H9 (cell line): ENCODE results near the gene LAMA3. TPM values are rescaled to one million over a fixed set of nuclear protein-coding genes. Genes with fewer than 3 reads are reported as not detected.

Experiments
- DNase-seq: peaks from one replicate; pipeline ENCODE4 v3.0.0-alpha.2; 2017
- H2AFZ ChIP-seq: one replicate; pipeline ENCODE4 v1.6.1; 2013; ENCODE audit warnings: mild to moderate bottlenecking, low read length, control low read depth, moderate library complexity
- H2AK5ac ChIP-seq: 2 replicates; pipeline ENCODE4 v1.6.1; 2013; ENCODE audit warnings: low read length, control low read depth, mixed read lengths; ENCODE audit not compliant: insufficient read length
- H2BK120ac ChIP-seq: one replicate; pipeline ENCODE4 v1.6.1; 2013; ENCODE audit warnings: low read depth, mild to moderate bottlenecking, low read length, control low read depth, inconsistent platforms; ENCODE audit not compliant: poor library complexity, severe bottlenecking
- H2BK12ac ChIP-seq: 2 replicates; pipeline ENCODE4 v1.6.1; 2013; ENCODE audit warnings: low read length, control low read depth, mixed read lengths, low read depth; ENCODE audit not compliant: insufficient read length
- H2BK15ac ChIP-seq: 2 replicates; pipeline ENCODE4 v1.6.1; 2013; ENCODE audit warnings: low read depth, low read length, control low read depth
- H2BK20ac ChIP-seq: one replicate; pipeline ENCODE4 v1.6.1; 2013; ENCODE audit warnings: low read depth, mild to moderate bottlenecking, low read length, control low read depth, inconsistent platforms; ENCODE audit not compliant: poor library complexity, severe bottlenecking
- H2BK5ac ChIP-seq: 2 replicates; pipeline ENCODE4 v1.6.1; 2013; ENCODE audit warnings: low read length, control low read depth, mixed read lengths; ENCODE audit not compliant: insufficient read length
- H3K14ac ChIP-seq: 2 replicates; pipeline ENCODE4 v1.6.1; 2013; ENCODE audit warnings: low read length, control low read depth; ENCODE audit not compliant: insufficient read depth
- H3K18ac ChIP-seq: 2 replicates; pipeline ENCODE4 v1.6.1; 2013; ENCODE audit warnings: low read depth, mild to moderate bottlenecking, mixed read lengths, low read length, control low read depth; ENCODE audit not compliant: insufficient read length
- H3K23ac ChIP-seq: 2 replicates; pipeline ENCODE4 v1.6.1; 2013; ENCODE audit warnings: low read length, control low read depth, mixed read lengths, low read depth; ENCODE audit not compliant: insufficient read length
- H3K23me2 ChIP-seq: 2 replicates; pipeline ENCODE4 v1.6.1; 2013; ENCODE audit warnings: low read depth, mild to moderate bottlenecking, mixed read lengths, low read length, control low read depth; ENCODE audit not compliant: insufficient read length, poor library complexity, severe bottlenecking
- H3K27ac ChIP-seq: 2 replicates; pipeline ENCODE4 v1.5.1; 2013; ENCODE audit warnings: low read length, control low read depth, mixed read lengths, low read depth; ENCODE audit not compliant: insufficient read length
- H3K27me3 ChIP-seq: 2 replicates; pipeline ENCODE4 v1.6.1; 2013; ENCODE audit warnings: low read length, control low read depth, inconsistent platforms; ENCODE audit not compliant: insufficient read depth
- H3K4ac ChIP-seq: 2 replicates; pipeline ENCODE4 v1.6.1; 2013; ENCODE audit warnings: low read depth, mild to moderate bottlenecking, control low read depth, inconsistent platforms, low read length, moderate library complexity
- H3K4me1 ChIP-seq: 2 replicates; pipeline ENCODE4 v1.6.1; 2013; ENCODE audit warnings: low read length, control low read depth, inconsistent platforms; ENCODE audit not compliant: insufficient read depth
- H3K4me2 ChIP-seq: 2 replicates; pipeline ENCODE4 v1.6.1; 2013; ENCODE audit warnings: low read length, control low read depth, mixed read lengths; ENCODE audit not compliant: insufficient read length, insufficient read depth
- H3K56ac ChIP-seq: 2 replicates; pipeline ENCODE4 v1.6.1; 2013; ENCODE audit warnings: low read depth, mild to moderate bottlenecking, mixed read lengths, low read length, control low read depth; ENCODE audit not compliant: insufficient read length
- H3K79me1 ChIP-seq: 2 replicates; pipeline ENCODE4 v1.6.1; 2013; ENCODE audit warnings: low read depth, mild to moderate bottlenecking, moderate library complexity, low read length, control low read depth, inconsistent platforms; ENCODE audit not compliant: insufficient read depth, poor library complexity, severe bottlenecking
- H3K79me2 ChIP-seq: 2 replicates; pipeline ENCODE4 v1.6.1; 2013; ENCODE audit warnings: low read length, control low read depth, inconsistent platforms; ENCODE audit not compliant: insufficient read depth
- H3K9ac ChIP-seq: 2 replicates; pipeline ENCODE4 v1.6.1; 2013; ENCODE audit warnings: low read length, control low read depth, mixed read lengths; ENCODE audit not compliant: insufficient read length; ENCODE audit errors: extremely low read depth
- H3K9me3 ChIP-seq: one replicate; pipeline ENCODE4 v1.6.1; 2013; ENCODE audit warnings: low read depth, low read length, inconsistent platforms; ENCODE audit not compliant: control insufficient read depth
- H3T11ph ChIP-seq: one replicate; pipeline ENCODE4 v1.6.1; 2013; ENCODE audit warnings: mild to moderate bottlenecking, low read length, control low read depth, inconsistent platforms
- H4K20me1 ChIP-seq: one replicate; pipeline ENCODE4 v1.6.1; 2013; ENCODE audit not compliant: control insufficient read depth, insufficient read length, insufficient read depth
- H4K5ac ChIP-seq: 2 replicates; pipeline ENCODE4 v1.6.1; 2013; ENCODE audit warnings: low read depth, mild to moderate bottlenecking, mixed read lengths, low read length, control low read depth; ENCODE audit not compliant: insufficient read length
- H4K8ac ChIP-seq: replicated peaks from 2 replicates; pipeline ENCODE4 v1.6.1; 2013; ENCODE audit warnings: low read length, control low read depth, mixed read lengths, low read depth; ENCODE audit not compliant: insufficient read length
- H4K91ac ChIP-seq: 2 replicates; pipeline ENCODE4 v1.6.1; 2013; ENCODE audit warnings: low read depth, mild to moderate bottlenecking, moderate library complexity, mixed read lengths, low read length, control low read depth; ENCODE audit not compliant: insufficient read length
- H3K27ac Mint-ChIP-seq, 3 experiments: 2 replicates in 2 of 3; 3 replicates in 1 of 3; pipeline ENCODE4 v1.8.0; 2020 to 2021; ENCODE audit warnings: mixed read lengths in 3 of 3, mild to moderate bottlenecking in 1 of 3, moderate library complexity in 1 of 3
- H3K27me3 Mint-ChIP-seq: 2 replicates; pipeline ENCODE4 v1.8.0; 2021; ENCODE audit warnings: low read depth, mild to moderate bottlenecking, moderate library complexity, mixed read lengths
- H3K36me3 Mint-ChIP-seq, 3 experiments: 2 replicates in 2 of 3; 3 replicates in 1 of 3; pipeline ENCODE4 v1.8.0; 2020 to 2021; ENCODE audit warnings: low read depth in 3 of 3, mixed read lengths in 3 of 3; ENCODE audit not compliant: insufficient read depth in 1 of 3
- H3K4me1 Mint-ChIP-seq, 2 experiments: 2 replicates each; pipeline ENCODE4 v1.8.0; 2020; ENCODE audit warnings: mixed read lengths in 2 of 2
- H3K4me3 Mint-ChIP-seq, 2 experiments: 2 replicates in 1 of 2; 3 replicates in 1 of 2; pipeline ENCODE4 v1.8.0; 2020 to 2021; ENCODE audit warnings: mild to moderate bottlenecking in 2 of 2, mixed read lengths in 2 of 2, moderate library complexity in 1 of 2
- H3K9me3 Mint-ChIP-seq, 2 experiments: 2 replicates in 1 of 2; 3 replicates in 1 of 2; pipeline ENCODE4 v1.8.0; 2020; ENCODE audit warnings: mild to moderate bottlenecking in 2 of 2, mixed read lengths in 2 of 2, moderate library complexity in 1 of 2
- WGBS: extraction: QIAGEN DNeasy Blood & Tissue Kit; methylation state at CpG from one replicate; pipeline ENCODE4 v1.1.7; 2013; ENCODE audit warnings: missing lambda C conversion rate, low lambda C conversion rate, mixed read lengths; ENCODE audit not compliant: insufficient read length; ENCODE audit errors: extremely low coverage; 5-methylcytosine and 5-hydroxymethylcytosine counted together
- total RNA-seq: library from RNA; stranded (reverse); gene quantifications from 2 replicates; pipeline ENCODE4 v1.2.1, GENCODE V29; 2021
- TF ChIP-seq, protein P1 (sequence below): fragments of 200-600 bp; sonication (generic); conservative IDR thresholded peaks from 3 replicates; pipeline ENCODE4 v1.8.0; 2021; ENCODE audit warnings: antibody characterized with exemption, mild to moderate bottlenecking

LAMA3 gene
- total RNA-seq, 1 experiment from 2014 or later, result 0.33 TPM

DNA sequence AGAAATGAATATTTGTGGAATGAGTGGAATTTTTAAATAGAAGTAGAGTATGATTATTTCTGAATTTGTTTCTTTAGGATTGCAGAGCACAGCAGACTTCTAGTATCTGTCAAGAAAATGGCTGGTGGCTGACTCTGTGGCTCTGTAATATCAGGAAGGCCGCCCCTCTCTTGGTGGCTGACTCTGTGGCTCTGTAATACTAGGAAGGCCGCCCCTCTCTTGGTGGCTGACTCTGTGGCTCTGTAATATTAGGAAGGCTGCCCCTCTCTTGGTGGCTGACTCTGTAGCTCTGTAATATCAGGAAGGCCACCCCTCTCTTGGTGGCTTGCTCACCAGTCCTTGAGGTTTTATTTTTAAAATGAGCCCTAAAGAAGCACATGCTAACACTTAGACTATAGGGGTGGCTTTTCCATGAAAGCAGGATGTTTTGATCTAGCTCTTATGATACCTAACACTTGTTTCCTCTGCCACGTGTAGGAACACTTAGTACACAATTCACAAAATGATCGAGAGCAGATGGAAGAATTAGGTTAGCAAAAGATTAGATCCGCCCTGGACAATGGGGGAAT is 240.2 kb downstream of the LAMA3 start:
- no peak overlapping the region for H3K9ac ChIP-seq
- H3K27me3 Mint-ChIP-seq, result no peaks in the 10 kb centered on the region
- H3K23ac ChIP-seq, result no peak overlapping the region
- H4K91ac ChIP-seq, result no peak overlapping the region
- H3K27ac ChIP-seq, result no peak overlapping the region
- no peak overlapping the region for H3K4ac ChIP-seq
- H3K9me3 Mint-ChIP-seq, result no peaks in the 10 kb centered on the region
- H2BK12ac ChIP-seq, result no peak overlapping the region
- no peak overlapping the region for H2BK20ac ChIP-seq
- H3K4me2 ChIP-seq, result no peak overlapping the region
- H2BK120ac ChIP-seq, result no peak overlapping the region
- DNase-seq, result no peak
- TF ChIP-seq, protein P1, sequence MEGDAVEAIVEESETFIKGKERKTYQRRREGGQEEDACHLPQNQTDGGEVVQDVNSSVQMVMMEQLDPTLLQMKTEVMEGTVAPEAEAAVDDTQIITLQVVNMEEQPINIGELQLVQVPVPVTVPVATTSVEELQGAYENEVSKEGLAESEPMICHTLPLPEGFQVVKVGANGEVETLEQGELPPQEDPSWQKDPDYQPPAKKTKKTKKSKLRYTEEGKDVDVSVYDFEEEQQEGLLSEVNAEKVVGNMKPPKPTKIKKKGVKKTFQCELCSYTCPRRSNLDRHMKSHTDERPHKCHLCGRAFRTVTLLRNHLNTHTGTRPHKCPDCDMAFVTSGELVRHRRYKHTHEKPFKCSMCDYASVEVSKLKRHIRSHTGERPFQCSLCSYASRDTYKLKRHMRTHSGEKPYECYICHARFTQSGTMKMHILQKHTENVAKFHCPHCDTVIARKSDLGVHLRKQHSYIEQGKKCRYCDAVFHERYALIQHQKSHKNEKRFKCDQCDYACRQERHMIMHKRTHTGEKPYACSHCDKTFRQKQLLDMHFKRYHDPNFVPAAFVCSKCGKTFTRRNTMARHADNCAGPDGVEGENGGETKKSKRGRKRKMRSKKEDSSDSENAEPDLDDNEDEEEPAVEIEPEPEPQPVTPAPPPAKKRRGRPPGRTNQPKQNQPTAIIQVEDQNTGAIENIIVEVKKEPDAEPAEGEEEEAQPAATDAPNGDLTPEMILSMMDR, result no peak
- H2AK5ac ChIP-seq, result no peak overlapping the region
- H2BK15ac ChIP-seq, result no peak overlapping the region
- no peak overlapping the region for H4K5ac ChIP-seq
- H3K9me3 ChIP-seq, result no peaks in the 10 kb centered on the region
- H3K18ac ChIP-seq, result no peak overlapping the region
- H2BK5ac ChIP-seq, result no peak overlapping the region
- no peaks in the 10 kb centered on the region for H3K79me1 ChIP-seq
- no peaks in the 10 kb centered on the region; the same call in 1 of the 2 replicates for H3K79me2 ChIP-seq
- H3K14ac ChIP-seq, result no peak overlapping the region
- H3K4me1 ChIP-seq, result no peaks in the 10 kb centered on the region; the same call in 1 of the 2 replicates
- H3K27ac Mint-ChIP-seq, result no peak overlapping the region; a peak in 1 of 7 replicates
- no peaks in the 10 kb centered on the region for H3K36me3 Mint-ChIP-seq
- H3K56ac ChIP-seq, result no peak overlapping the region
- no peak overlapping the region for H3T11ph ChIP-seq
- H4K8ac ChIP-seq, result no peak overlapping the region
- H2AFZ ChIP-seq, result no peak overlapping the region
- H3K23me2 ChIP-seq, result no peaks in the 10 kb centered on the region
- H3K27me3 ChIP-seq, result no peaks in the 10 kb centered on the region
- H3K4me1 Mint-ChIP-seq, result no peaks in the 10 kb centered on the region
- H4K20me1 ChIP-seq, result no peaks in the 10 kb centered on the region
- WGBS, result no CpG with 5 or more reads among the region's 5 CpGs
- no peak overlapping the region for H3K4me3 Mint-ChIP-seq
